Heart right ventricle (tissue), 16 donors: ENCODE data around the gene DUSP28. TPM values are rescaled to one million over a fixed set of nuclear protein-coding genes. Genes with fewer than 3 reads are reported as not detected.

Experiments used
- ATAC-seq, 8 donors: fragments of 200-7000 bp; cut with Tn5 transposase; one replicate each; pipeline ENCODE4 v1.9.1; 2020; ENCODE audit warnings: mild to moderate bottlenecking in 8 of 8, moderate library complexity in 8 of 8, moderate number of reproducible peaks in 1 of 8
- DNase-seq, 2 donors: peaks; one replicate each; pipeline ENCODE4 v3.0.0-alpha.2; 2020
- H3K27ac ChIP-seq, 10 donors: fragments of 200-600 bp; sonication (generic) in 2 of 10; one replicate each; pipeline versions ENCODE4 v1.5.0 to v1.8.0; 2020 to 2022; ENCODE audit warnings: mild to moderate bottlenecking in 3 of 10
- H3K27me3 ChIP-seq, 7 donors: fragments of 200-600 bp; one replicate each; pipeline ENCODE4 v1.8.0; 2021 to 2022; ENCODE audit warnings: mild to moderate bottlenecking in 2 of 7
- H3K36me3 ChIP-seq, 9 donors: fragments of 200-600 bp; sonication (generic) in 1 of 9; one replicate each; pipeline versions ENCODE4 v1.5.0 to v1.8.0; 2020 to 2022; ENCODE audit warnings: mild to moderate bottlenecking in 2 of 9
- H3K4me1 ChIP-seq, 9 donors: fragments of 200-600 bp; sonication (generic) in 1 of 9; one replicate each; pipeline versions ENCODE4 v1.5.0 to v1.8.0; 2020 to 2022; ENCODE audit warnings: mild to moderate bottlenecking in 4 of 9
- H3K4me3 ChIP-seq, 10 donors: fragments of 200-600 bp; sonication (generic) in 2 of 10; one replicate each; pipeline versions ENCODE4 v1.5.0 to v1.8.0; 2020 to 2022; ENCODE audit warnings: mild to moderate bottlenecking in 7 of 10, moderate library complexity in 2 of 10
- H3K9me3 ChIP-seq, 11 donors: fragments of 200-600 bp in 10 of 11; sonication (generic) in 2 of 11; one replicate each; pipeline versions ENCODE4 v1.5.0 to v1.8.0; 2013 to 2022; ENCODE audit warnings: mild to moderate bottlenecking in 2 of 11, control low read depth in 1 of 11, moderate library complexity in 1 of 11
- CTCF ChIP-seq, 9 donors: fragments of 200-600 bp; sonication (generic) in 2 of 9; IDR thresholded peaks; one replicate each; pipeline versions ENCODE4 v1.5.0 to v1.8.0; 2021 to 2022; ENCODE audit warnings: antibody characterized with exemption in 9 of 9, mild to moderate bottlenecking in 5 of 9, moderate library complexity in 1 of 9
- WGBS, 2 donors: extraction: QIAGEN DNeasy Blood & Tissue Kit; methylation state at CpG; one replicate each; pipeline ENCODE4 v1.1.7; 2013; ENCODE audit warnings: inconsistent platforms in 1 of 2; 5-methylcytosine and 5-hydroxymethylcytosine counted together
- intact Hi-C, 10 donors: fragments of 100-400 bp; cut with DNase I; formaldehyde crosslinking; loops; one replicate each; pipeline versions ENCODE4 v1.11.1 to v1.14.2; 2022
- polyA plus RNA-seq, 2 donors: library from polyadenylated mRNA; stranded (reverse); fragments of 200-250 nt; gene quantifications; one replicate each; pipeline ENCODE4 v1.2.3, GENCODE V29; 2013
- total RNA-seq, 10 donors: library from RNA; stranded (reverse); fragmentation: NEBNext Ultra II Directional in 3 of 10; extraction: Animal tissue kit (Norgen Biotek cat#: 25700) in 3 of 10; gene quantifications; one replicate each; pipeline versions ENCODE4 v1.2.1 to v1.2.4, GENCODE V29; 2021 to 2023
- donor health status: Arrhythmogenic right ventricular cardiomyopathy.
- donor health status: ischemic (EF 13 %, LVEDD 7.1; RV severe dilation, severe dysfunction).
- donor health status: healthy with polysubstance abuse.
- donor health status: DM: no; HTN: yes; CAD: no.
- donor health status: DM: no; HTN: no; CAD: no.
- donor health status: ischemic (EF 25% LVEDD 6.9; RV normal size, moderate dysfunction).
- donor health status: ischemic (EF 25% LVEDD 5.7; RV mildly dilated, moderate dysfunction).
- donor health status: healthy.
- donor health status: DM: yes; HTN: yes; CAD: no.
- donor health status: Ischemic cardiomyopathy.
- donor health status: ischemic (EF 35%, LVEDD 5.7; RV mildly dilated, moderate dysfunction).
- donor health status: nonischemic (EF 11% LVEDD 7.7; RV severe dilation, severe dysfunction).
- donor health status: DM: yes; HTN: yes; CAD: no.
- donor health status: PGD.
- donor health status: ischemic (EF 29% LVEDD 5.4; RV normal size, mild dysfunction).
- donor health status: nonischemic (EF 23%, LVEDD 6.1; RV moderate dilation, normal function).

The DUSP28 gene
- total and polyA plus RNA-seq, 12 donors = 4.7 to 22.1 (median 13.4) TPM

- Histone ChIP-seq H3K27me3 (no peaks in the 10 kb centered on the region), H3K9me3 (no peaks in the 10 kb centered on the region), H3K4me3 (peak within 1 kb of the TSS; percentile 29 to 59 (median 52)), H3K36me3 (peaks cover 0 to 17% (median 0%) of the 10 kb centered on the region in 9 donors), H3K27ac (no peak within 1 kb of the TSS), H3K4me1 (peaks cover 9 to 64% (median 45%) of the 10 kb centered on the region in 9 donors)
- intact Hi-C loops = no loop called here
- ATAC-seq (peak in 4 of 8 donors; percentile 14 to 40 (median 28)), DNase-seq (peak; percentile 56 to 76)
- WGBS, 2 donors = 5 to 6% methylated on average over 24 to 47 of the region's 47 CpGs
- TF ChIP-seq CTCF (IDR thresholded peaks at IDR 0.05) = no peak
Measured at GRCh38 chr2:240557808-240558207, 2.3 kb upstream of the DUSP28 start, which contains the start of gene ANKMY1. ANKMY1 (minus strand) TSS chr2:240557988; CDS start chr2:240557335, 653 bp downstream.

GRCh38 chr2:240558236-240558761, 1.9 kb upstream of the DUSP28 start:
- no peaks in the 10 kb centered on the region for H3K27me3 ChIP-seq
- 79 to 82% methylated on average over 18 of the region's 18 CpGs for WGBS, 2 donors
- H3K27ac ChIP-seq = no peak overlapping the region
- DNase-seq = no peak
- no peak for ATAC-seq
- H3K36me3 ChIP-seq = peaks cover 0 to 16% (median 0%) of the 10 kb centered on the region in 9 donors
- H3K9me3 ChIP-seq = no peaks in the 10 kb centered on the region
- intact Hi-C loops = no loop called here
- no peak for TF ChIP-seq CTCF (IDR thresholded peaks at IDR 0.05)
- peaks cover 9 to 64% (median 45%) of the 10 kb centered on the region in 9 donors for H3K4me1 ChIP-seq
- peak overlapping the region in 8 of 10 donors; percentile 31 to 59 (median 54) for H3K4me3 ChIP-seq

GRCh38 chr2:240559286-240559685, 871 bp upstream of the DUSP28 start:
- Histone ChIP-seq H3K4me3 (no peak overlapping the region), H3K27me3 (no peaks in the 10 kb centered on the region), H3K4me1 (peaks cover 9 to 67% (median 41%) of the 10 kb centered on the region in 9 donors), H3K27ac (no peak overlapping the region), H3K36me3 (peaks cover 0 to 24% (median 0%) of the 10 kb centered on the region in 9 donors), H3K9me3 (no peaks in the 10 kb centered on the region)
- DNase-seq (no peak), ATAC-seq (no peak)
- TF ChIP-seq CTCF (IDR thresholded peaks at IDR 0.05) = no peak
- WGBS, 2 donors = 90 to 93% methylated on average over 3 of the region's 3 CpGs
- intact Hi-C loops = no loop called here

- ATAC-seq = peak; percentile 85 to 96 (median 92)
- H3K36me3 ChIP-seq = peaks cover 0 to 17% (median 0%) of the 10 kb centered on the region in 9 donors
- intact Hi-C loops = loop anchor here in 1 of 10 donors (5.0 kb wide), 1 partner anchor 37 kb away; no protein-coding TSS in a partner anchor
- TF ChIP-seq CTCF (IDR thresholded peaks at IDR 0.05) = peak in 8 of 9 donors; percentile 10 to 56 (median 38)
- H3K27me3 ChIP-seq = no peaks in the 10 kb centered on the region
- peak overlapping the region; percentile 96 to 100 (median 99) for H3K27ac ChIP-seq
- H3K4me3 ChIP-seq = peak overlapping the region; percentile 69 to 97 (median 86)
- H3K9me3 ChIP-seq = no peaks in the 10 kb centered on the region
- H3K4me1 ChIP-seq = peaks cover 9 to 81% (median 48%) of the 10 kb centered on the region in 9 donors
- DNase-seq = peak; percentile 100
- 0% methylated on average over 79 to 101 of the region's 101 CpGs for WGBS, 2 donors
Measured at GRCh38 chr2:240560480-240561324, 545 bp downstream of the DUSP28 start.
